Chondrocyte (in vitro differentiated cells): Measurements from ENCODE around the gene RPS6KA3. TPM values are rescaled to one million over a fixed set of nuclear protein-coding genes. Genes with fewer than 3 reads are reported as not detected.

Experiments used
- DNase-seq: peaks from one replicate; pipeline ENCODE4 v3.0.0; 2021; ENCODE audit warnings: mixed read lengths, low spot score
- H3K27ac Mint-ChIP-seq: one replicate; pipeline ENCODE4 v1.8.0; 2021; ENCODE audit warnings: mild to moderate bottlenecking, moderate library complexity, mixed read lengths; ENCODE audit not compliant: unreplicated experiment
- H3K27me3 Mint-ChIP-seq: 2 replicates; pipeline ENCODE4 v1.8.0; 2021; ENCODE audit warnings: low read depth, mixed read lengths
- H3K36me3 Mint-ChIP-seq: 2 replicates; pipeline ENCODE4 v1.8.0; 2021; ENCODE audit warnings: low read depth, mixed read lengths
- H3K4me1 Mint-ChIP-seq: 2 replicates; pipeline ENCODE4 v1.8.0; 2021; ENCODE audit warnings: low read depth, mild to moderate bottlenecking, mixed read lengths
- H3K4me3 Mint-ChIP-seq: one replicate; pipeline ENCODE4 v1.8.0; 2021; ENCODE audit warnings: mild to moderate bottlenecking, moderate library complexity, mixed read lengths; ENCODE audit not compliant: unreplicated experiment
- H3K9me3 Mint-ChIP-seq: 2 replicates; pipeline ENCODE4 v1.8.0; 2021; ENCODE audit warnings: low read depth, mixed read lengths
- CTCF ChIP-seq: fragments of 200-600 bp; sonication (generic); IDR thresholded peaks from 2 replicates; pipeline ENCODE4 v1.5.0; 2021; ENCODE audit warnings: antibody characterized with exemption, mild to moderate bottlenecking, moderate library complexity
- total RNA-seq: library from RNA; stranded (reverse); gene quantifications from 3 replicates; pipeline ENCODE4 v1.2.1, GENCODE V29; 2021

RPS6KA3 gene
- total RNA-seq, 1 donor from 2014 or later, result 18.4 TPM

GRCh38 chrX:20151689-20152088 is 115.0 kb downstream of the RPS6KA3 start:
- no peak overlapping the region for H3K4me3 Mint-ChIP-seq
- H3K27me3 Mint-ChIP-seq, result no peaks in the 10 kb centered on the region
- peaks cover 11% of the 10 kb centered on the region for H3K9me3 Mint-ChIP-seq
- no peak for DNase-seq
- no peaks in the 10 kb centered on the region for H3K4me1 Mint-ChIP-seq
- no peak for TF ChIP-seq CTCF
- H3K27ac Mint-ChIP-seq, result no peak overlapping the region
- peaks cover 7% of the 10 kb centered on the region for H3K36me3 Mint-ChIP-seq

- Mint-ChIP-seq H3K4me3 (no peak overlapping the region), H3K27ac (no peak overlapping the region), H3K27me3 (no peaks in the 10 kb centered on the region), H3K36me3 (peaks cover 4% of the 10 kb centered on the region), H3K4me1 (no peaks in the 10 kb centered on the region), H3K9me3 (peaks cover 11% of the 10 kb centered on the region)
- TF ChIP-seq CTCF, result no peak
- no peak for DNase-seq
Observed at GRCh38 chrX:20149326-20149725, 117.4 kb downstream of the RPS6KA3 start.

- Mint-ChIP-seq H3K36me3 (peaks cover 2% of the 10 kb centered on the region), H3K4me1 (no peaks in the 10 kb centered on the region), H3K4me3 (no peak overlapping the region), H3K27ac (no peak overlapping the region), H3K9me3 (peaks cover 11% of the 10 kb centered on the region), H3K27me3 (no peaks in the 10 kb centered on the region)
- DNase-seq, result no peak
- no peak for TF ChIP-seq CTCF
Observed at GRCh38 chrX:20147561-20147960, 119.1 kb downstream of the RPS6KA3 start.

- Mint-ChIP-seq H3K36me3 (no peaks in the 10 kb centered on the region), H3K27ac (no peak overlapping the region), H3K27me3 (no peaks in the 10 kb centered on the region), H3K4me3 (no peak overlapping the region), H3K4me1 (peaks cover 10% of the 10 kb centered on the region), H3K9me3 (peaks cover 6% of the 10 kb centered on the region)
- TF ChIP-seq CTCF, result no peak
- no peak for DNase-seq
Observed at GRCh38 chrX:20144491-20144890, 122.2 kb downstream of the RPS6KA3 start.

- Mint-ChIP-seq H3K4me1 (peaks cover 18% of the 10 kb centered on the region), H3K27me3 (no peaks in the 10 kb centered on the region), H3K27ac (no peak overlapping the region), H3K4me3 (no peak overlapping the region), H3K36me3 (no peaks in the 10 kb centered on the region), H3K9me3 (peaks cover 3% of the 10 kb centered on the region)
- DNase-seq, result no peak
- TF ChIP-seq CTCF, result no peak
Observed at GRCh38 chrX:20143561-20143960, 123.1 kb downstream of the RPS6KA3 start.
